Small intestine (tissue), 7 donors: ENCODE results near the gene DDX11. TPM values are rescaled to one million over a fixed set of nuclear protein-coding genes. Genes with fewer than 3 reads are reported as not detected.
A peak's percentile ranks its signal among the peaks of the same experiment; 100 is the strongest.
"Not testable (repeated sequence)": the region's sequence is repeated elsewhere in the genome, so short reads cannot be mapped to it uniquely, and the experiment has no call there.

ENCODE experiments used
- DNase-seq, 2 donors: peaks; one replicate each; pipeline versions ENCODE4 v3.0.0 to v3.0.0-alpha.2; 2013
- FAIRE-seq: peaks from 2 replicates; lab custom pipeline; 2012; peaks lifted over from hg19 to GRCh38; lab: Jason Lieb, UNC
- H3K27ac ChIP-seq, 3 donors: one replicate each; pipeline ENCODE4 v1.5.1; 2013; ENCODE audit warnings: low read length in 2 of 3, mild to moderate bottlenecking in 2 of 3, control low read depth in 1 of 3, inconsistent platforms in 1 of 3, low read depth in 1 of 3, moderate library complexity in 1 of 3
- H3K27me3 ChIP-seq, 3 donors: one replicate each; pipeline ENCODE4 v1.6.1; 2013; ENCODE audit warnings: low read length in 3 of 3, inconsistent platforms in 1 of 3; ENCODE audit not compliant: control insufficient read depth in 3 of 3, insufficient read depth in 3 of 3
- H3K36me3 ChIP-seq, 3 donors: one replicate each; pipeline ENCODE4 v1.6.1; 2013; ENCODE audit warnings: low read length in 3 of 3, inconsistent platforms in 1 of 3, low read depth in 1 of 3, mild to moderate bottlenecking in 1 of 3, moderate library complexity in 1 of 3; ENCODE audit not compliant: control insufficient read depth in 3 of 3, insufficient read depth in 2 of 3
- H3K4me1 ChIP-seq, 3 donors: one replicate each; pipeline ENCODE4 v1.6.1; 2013; ENCODE audit warnings: low read length in 2 of 3, inconsistent platforms in 1 of 3, low read depth in 1 of 3, mild to moderate bottlenecking in 1 of 3, moderate library complexity in 1 of 3; ENCODE audit not compliant: control insufficient read depth in 3 of 3, insufficient read depth in 2 of 3
- H3K4me3 ChIP-seq, 3 donors: one replicate each; pipeline ENCODE4 v1.5.1; 2013; ENCODE audit warnings: low read length in 3 of 3, control low read depth in 1 of 3, inconsistent platforms in 1 of 3, low read depth in 1 of 3, mild to moderate bottlenecking in 1 of 3, moderate library complexity in 1 of 3
- H3K9me3 ChIP-seq, 2 donors: one replicate each; pipeline ENCODE4 v1.6.1; 2013; ENCODE audit warnings: low read depth in 1 of 2, low read length in 1 of 2; ENCODE audit not compliant: control insufficient read depth in 2 of 2, insufficient read depth in 1 of 2
- WGBS, 3 donors: extraction: QIAGEN DNeasy Blood & Tissue Kit; methylation state at CpG; one replicate each; pipeline ENCODE4 v1.1.7; 2013; 5-methylcytosine and 5-hydroxymethylcytosine counted together
- polyA plus RNA-seq, 4 donors: library from polyadenylated mRNA; stranded (reverse) in 3 of 4; unstranded in 1 of 4; fragments of 200-250 nt in 3 of 4; fragments of 120-200 nt in 1 of 4; gene quantifications; one replicate each; pipeline versions ENCODE4 v1.2.1 to v1.2.3, GENCODE V29; 2013
- donor health status: healthy with polysubstance abuse.
- donor health status: control.
- donor health status: control.
- donor health status: Bipolar disorder and iron deficiency.
- donor health status: healthy.

DDX11 gene
- polyA plus RNA-seq, 4 donors: 7.3 to 25.7 (median 17.5) TPM

DNA sequence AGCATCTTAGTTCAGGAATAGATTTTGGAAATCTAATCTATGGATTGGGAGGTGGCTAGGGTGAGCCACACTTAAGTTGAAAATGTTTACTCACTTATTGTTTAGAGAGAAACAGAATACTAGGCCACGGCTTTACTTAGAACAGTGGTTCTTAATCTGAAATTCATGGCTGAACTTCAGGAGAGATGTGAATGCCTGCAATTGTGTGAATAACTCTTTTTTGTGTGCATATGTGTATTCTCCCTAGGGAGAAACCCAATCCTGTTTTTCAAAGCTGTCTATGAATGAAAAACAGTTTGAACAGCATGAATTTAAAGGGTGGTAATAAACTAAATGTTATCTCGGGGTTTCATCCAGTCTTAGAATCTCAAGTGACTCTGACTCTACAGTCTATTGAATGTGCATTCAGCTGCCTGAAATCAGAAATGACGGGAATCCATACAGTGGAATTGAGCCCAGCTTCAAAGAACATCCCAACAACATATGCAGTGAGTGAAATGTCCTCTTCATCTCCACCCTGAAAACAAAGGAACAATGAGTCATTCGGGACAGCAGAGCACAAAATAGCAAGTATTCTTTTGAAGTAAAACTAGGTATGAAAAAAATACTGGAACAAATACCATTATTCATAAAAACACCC, 53.7 kb downstream of the DDX11 start:
- not testable (repeated sequence) for DNase-seq, H3K4me3 ChIP-seq, H3K9me3 ChIP-seq, FAIRE-seq, H3K36me3 ChIP-seq, H3K27me3 ChIP-seq, H3K4me1 ChIP-seq, H3K27ac ChIP-seq
- WGBS, 3 donors: 67 to 91% (median 89%) methylated on average over 1 to 2 of the region's 4 CpGs

DNA sequence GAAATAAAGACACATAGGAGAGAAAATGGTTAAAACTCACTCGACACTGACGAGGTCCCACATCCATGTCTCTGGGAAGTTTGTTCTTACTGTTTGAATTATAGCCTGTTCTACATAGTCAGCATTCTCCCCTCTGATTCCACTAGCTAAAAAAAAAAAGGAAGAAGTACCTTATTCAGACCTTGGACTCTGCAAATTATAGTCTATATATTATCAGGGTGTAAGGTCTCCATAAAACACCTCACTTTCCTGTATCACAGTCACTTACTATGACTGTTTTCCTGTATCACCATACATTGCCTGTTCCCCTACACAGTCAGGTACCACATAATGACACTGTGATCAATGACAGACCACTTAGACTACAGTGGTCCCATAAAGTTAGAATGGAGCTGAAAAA, 62.9 kb downstream of the DDX11 start:
- FAIRE-seq, H3K27me3 ChIP-seq, H3K36me3 ChIP-seq, H3K4me3 ChIP-seq, H3K9me3 ChIP-seq, H3K27ac ChIP-seq, H3K4me1 ChIP-seq: not testable (repeated sequence)
- 8 to 52% (median 46%) methylated on average over 2 of the region's 2 CpGs for WGBS, 3 donors
- peak; percentile 39 to 64 for DNase-seq

DNA sequence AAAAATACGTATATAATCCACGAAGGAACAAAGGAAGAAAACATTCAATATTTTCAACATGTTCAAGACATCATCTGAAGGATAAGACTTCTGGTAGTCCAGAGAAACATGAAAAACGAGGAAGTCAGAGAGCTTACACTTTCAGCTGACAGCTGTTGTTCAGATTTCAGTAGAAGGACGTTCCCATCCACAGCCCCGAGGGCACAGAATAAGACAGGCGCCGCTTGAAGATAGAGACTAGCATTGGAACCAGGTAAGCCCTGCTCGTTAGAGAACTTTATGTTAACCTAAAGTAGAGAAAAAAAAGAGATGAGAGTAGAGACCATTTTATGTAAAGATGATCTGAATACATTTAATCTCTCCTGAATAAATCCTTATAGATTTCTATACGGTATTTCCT, 71.1 kb downstream of the DDX11 start:
- not testable (repeated sequence) for DNase-seq, H3K4me3 ChIP-seq, H3K4me1 ChIP-seq, H3K36me3 ChIP-seq, FAIRE-seq, H3K27me3 ChIP-seq, H3K27ac ChIP-seq, H3K9me3 ChIP-seq
- 32 to 37% (median 35%) methylated on average over 9 of the region's 9 CpGs for WGBS, 3 donors

DNA sequence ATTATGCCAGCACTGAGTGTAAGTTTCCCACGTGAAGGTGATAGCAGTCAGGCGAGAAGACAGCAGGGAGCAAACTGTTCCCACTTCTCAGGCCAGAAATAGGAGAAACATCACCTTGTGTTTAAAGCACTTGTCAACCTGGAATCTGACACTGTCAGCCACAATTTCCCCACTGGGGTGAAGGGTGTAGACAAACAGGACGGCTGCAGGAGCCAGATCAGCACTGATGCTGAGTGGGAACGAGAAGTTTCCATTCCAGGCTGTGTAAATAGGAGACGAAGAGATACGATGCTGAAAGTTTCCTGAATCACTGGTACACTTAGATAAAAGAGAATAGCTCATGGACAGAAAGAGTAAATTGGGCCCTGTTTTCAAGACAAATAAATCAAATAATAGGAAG, 71.6 kb downstream of the DDX11 start:
- FAIRE-seq, H3K4me3 ChIP-seq, H3K27ac ChIP-seq, H3K9me3 ChIP-seq, H3K36me3 ChIP-seq, H3K27me3 ChIP-seq, H3K4me1 ChIP-seq, DNase-seq: not testable (repeated sequence)
- 12 to 23% (median 14%) methylated on average over 4 of the region's 6 CpGs for WGBS, 3 donors

DNA sequence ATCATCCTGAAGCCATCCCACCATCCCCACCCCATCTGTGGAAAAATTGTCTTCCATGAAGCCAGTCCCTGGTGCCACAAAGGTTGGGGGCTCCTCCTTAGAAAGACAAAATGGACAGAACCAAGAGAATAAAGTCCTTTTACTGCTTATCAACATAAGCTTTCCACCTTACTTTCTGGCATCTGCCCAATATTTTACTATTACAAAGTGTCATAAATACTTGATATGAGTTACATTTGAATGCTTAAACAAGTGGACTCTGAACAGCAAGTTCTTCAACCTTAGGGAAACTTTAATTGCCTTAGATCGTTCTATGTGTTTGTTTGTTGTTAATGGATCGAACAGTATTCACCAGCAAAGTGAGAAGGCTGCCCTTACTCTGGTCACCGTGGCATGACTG, 73.8 kb downstream of the DDX11 start:
- WGBS, 3 donors: 9 to 55% (median 38%) methylated on average over 2 of the region's 3 CpGs
- not testable (repeated sequence) for H3K9me3 ChIP-seq, H3K4me1 ChIP-seq, H3K27ac ChIP-seq, H3K36me3 ChIP-seq, H3K27me3 ChIP-seq, H3K4me3 ChIP-seq
- FAIRE-seq (peak; percentile 98), DNase-seq (peak; percentile 8 to 86)

DNA sequence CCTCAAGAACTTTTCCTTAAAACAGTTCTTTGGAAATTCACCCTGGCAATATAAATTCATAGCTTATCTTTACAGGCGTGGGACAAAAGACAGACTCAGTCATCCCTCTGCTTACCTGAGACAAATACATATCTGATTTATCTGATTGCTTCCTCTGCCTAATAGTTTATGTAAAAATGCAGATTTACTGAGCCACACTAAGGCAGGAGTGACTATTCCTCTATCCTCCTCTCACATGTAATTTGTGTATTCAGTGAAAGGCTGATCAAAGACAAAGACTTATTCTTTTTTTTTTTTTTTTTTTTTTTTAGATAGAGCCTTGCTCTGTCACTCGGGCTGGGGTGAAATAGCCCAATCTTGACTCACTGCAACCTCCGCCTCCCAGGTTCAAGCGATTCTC, 77.1 kb downstream of the DDX11 start:
- not testable (repeated sequence) for FAIRE-seq

More for the DNA sequence above, 77.1 kb downstream of the DDX11 start:
- H3K4me3 ChIP-seq, H3K9me3 ChIP-seq, H3K36me3 ChIP-seq, H3K4me1 ChIP-seq, H3K27ac ChIP-seq, DNase-seq, H3K27me3 ChIP-seq: not testable (repeated sequence)
- WGBS, 3 donors: 31 to 62% (median 49%) methylated on average over 4 of the region's 4 CpGs

Other genes starting within 250 kb of the DDX11 start
- 1 to 10 TPM in 2 of 4 donors, under 1 TPM in 1, not detected in 1; 0.54 to 3.9 (median 3.9) TPM for gene TSPAN11, start 147.1 kb upstream of the DDX11 start, polyA plus RNA-seq